H1 (cell line): ENCODE results near the gene MAPK4. TPM values are rescaled to one million over a fixed set of nuclear protein-coding genes. Genes with fewer than 3 reads are reported as not detected.
A peak's percentile ranks its signal among the peaks of the same experiment; 100 is the strongest.

ENCODE experiments used
- CTCF ChIA-PET: fragments of 300-600 bp; sonication (Branson Sonifier 250); formaldehyde crosslinking; loops from one replicate; lab custom pipeline; 2021; ENCODE audit not compliant: partially characterized antibody; lab: Charles Lee
- POLR2A ChIA-PET: fragments of 300-600 bp; sonication (Branson Sonifier 250); formaldehyde crosslinking; loops from one replicate; lab custom pipeline; 2021; ENCODE audit warnings: inconsistent platforms; ENCODE audit not compliant: partially characterized antibody; lab: Charles Lee
- DNase-seq, 2 experiments: peaks; one replicate each; pipeline versions ENCODE4 v3.0.0 to v3.0.0-alpha.2; 2010 to 2022; ENCODE audit warnings: low spot score in 2 of 2, low read depth in 1 of 2, mixed read lengths in 1 of 2
- FAIRE-seq: peaks from 2 replicates; lab custom pipeline; 2011; peaks lifted over from hg19 to GRCh38; lab: Jason Lieb, UNC
- H2AFZ ChIP-seq: 2 replicates; pipeline ENCODE4 v1.8.1; 2012; ENCODE audit warnings: low read length, inconsistent platforms
- H2AK5ac ChIP-seq: 2 replicates; pipeline ENCODE4 v1.6.1; 2013; ENCODE audit warnings: low read depth, low read length
- H2BK120ac ChIP-seq: replicated peaks from 2 replicates; pipeline ENCODE3; 2013; ENCODE audit warnings: low read depth, low read length, inconsistent platforms
- H2BK12ac ChIP-seq: 2 replicates; pipeline ENCODE4 v1.6.1; 2013; ENCODE audit warnings: low read depth, low read length
- H2BK15ac ChIP-seq: 2 replicates; pipeline ENCODE4 v1.6.1; 2013; ENCODE audit warnings: low read length
- H2BK20ac ChIP-seq: 2 replicates; pipeline ENCODE4 v1.6.1; 2013; ENCODE audit warnings: low read length
- H2BK5ac ChIP-seq: 2 replicates; pipeline ENCODE4 v1.6.1; 2013; ENCODE audit warnings: low read depth, low read length
- H3K14ac ChIP-seq: 2 replicates; pipeline ENCODE4 v1.6.1; 2013; ENCODE audit warnings: inconsistent platforms; ENCODE audit not compliant: insufficient read length
- H3K18ac ChIP-seq: 2 replicates; pipeline ENCODE4 v1.6.1; 2013; ENCODE audit warnings: low read length; ENCODE audit errors: extremely low read depth
- H3K23ac ChIP-seq: 2 replicates; pipeline ENCODE4 v1.6.1; 2013; ENCODE audit warnings: inconsistent platforms; ENCODE audit not compliant: insufficient read length
- H3K23me2 ChIP-seq: 2 replicates; pipeline ENCODE4 v1.6.1; 2013; ENCODE audit warnings: low read depth, low read length
- H3K27ac ChIP-seq: 2 replicates; pipeline ENCODE4 v1.6.1; 2011; ENCODE audit warnings: low read depth, low read length, inconsistent platforms
- H3K27me3 ChIP-seq, 4 experiments: replicated peaks in 1 of 4; 1 replicate in 1 of 4; 2 replicates in 3 of 4; pipeline versions ENCODE4 v1.6.1 to v1.8.1; 2011 to 2013; ENCODE audit warnings: low read length in 3 of 4, mild to moderate bottlenecking in 3 of 4, inconsistent platforms in 2 of 4, mixed read lengths in 2 of 4, moderate library complexity in 1 of 4; ENCODE audit not compliant: control insufficient read depth in 3 of 4, insufficient read depth in 3 of 4; ENCODE audit errors: extremely low read depth in 1 of 4
- H3K36me3 ChIP-seq, 4 experiments: 2 replicates each; pipeline versions ENCODE4 v1.6.1 to v1.8.1; 2011 to 2013; ENCODE audit warnings: mild to moderate bottlenecking in 4 of 4, low read length in 3 of 4, moderate library complexity in 2 of 4, control low read depth in 1 of 4, inconsistent platforms in 1 of 4; ENCODE audit not compliant: insufficient read depth in 4 of 4, control insufficient read depth in 2 of 4
- H3K4ac ChIP-seq: replicated peaks from 2 replicates; pipeline ENCODE3; 2013; ENCODE audit warnings: low read length, low read depth, mixed read lengths, inconsistent platforms; ENCODE audit not compliant: insufficient read length
- H3K4me1 ChIP-seq, 4 experiments: replicated peaks in 1 of 4; 1 replicate in 1 of 4; 2 replicates in 3 of 4; pipeline versions ENCODE4 v1.6.1 to v1.8.1; 2011 to 2013; ENCODE audit warnings: low read length in 3 of 4, inconsistent platforms in 2 of 4, mixed read lengths in 1 of 4; ENCODE audit not compliant: insufficient read depth in 4 of 4, control insufficient read depth in 3 of 4
- H3K4me2 ChIP-seq, 2 experiments: 2 replicates each; pipeline versions ENCODE4 v1.6.1 to v1.8.1; 2011 to 2013; ENCODE audit warnings: low read depth in 2 of 2, low read length in 2 of 2, control low read depth in 1 of 2, inconsistent platforms in 1 of 2, mild to moderate bottlenecking in 1 of 2; ENCODE audit not compliant: insufficient read depth in 1 of 2
- H3K4me3 ChIP-seq, 4 experiments: fragments of 200-600, 300-600 bp in 1 of 4; sonication (generic), shearing (Covaris generic), sonication (Bioruptor Twin) in 1 of 4; 2 replicates each; pipeline versions ENCODE4 v1.5.1 to v1.8.1; 2011 to 2016; ENCODE audit warnings: low read length in 4 of 4, low read depth in 3 of 4, control low read depth in 2 of 4, inconsistent platforms in 2 of 4, mild to moderate bottlenecking in 2 of 4, mixed read lengths in 1 of 4, moderate library complexity in 1 of 4; ENCODE audit not compliant: insufficient read depth in 2 of 4; ENCODE audit errors: extremely low read depth in 1 of 4
- H3K56ac ChIP-seq: replicated peaks from 2 replicates; pipeline ENCODE3; 2013; ENCODE audit warnings: low read depth, mild to moderate bottlenecking, mixed read lengths, low read length, inconsistent platforms; ENCODE audit not compliant: insufficient read length
- H3K79me1 ChIP-seq: 2 replicates; pipeline ENCODE4 v1.6.1; 2013; ENCODE audit warnings: low read depth, low read length, control low read depth
- H3K79me2 ChIP-seq, 2 experiments: 2 replicates each; pipeline versions ENCODE4 v1.6.1 to v1.8.1; 2012 to 2013; ENCODE audit warnings: low read length in 2 of 2, mild to moderate bottlenecking in 2 of 2, inconsistent platforms in 1 of 2; ENCODE audit not compliant: insufficient read depth in 2 of 2, control insufficient read depth in 1 of 2
- H3K9ac ChIP-seq, 4 experiments: replicated peaks in 1 of 4; 1 replicate in 1 of 4; 2 replicates in 3 of 4; pipeline versions ENCODE4 v1.6.1 to v1.8.1; 2011 to 2013; ENCODE audit warnings: low read depth in 3 of 4, low read length in 3 of 4, control low read depth in 2 of 4, mild to moderate bottlenecking in 2 of 4, moderate library complexity in 2 of 4, inconsistent platforms in 1 of 4; ENCODE audit errors: extremely low read depth in 1 of 4
- H3K9me3 ChIP-seq, 2 experiments: 2 replicates each; pipeline versions ENCODE4 v1.6.1 to v1.8.1; 2012 to 2013; ENCODE audit warnings: mild to moderate bottlenecking in 2 of 2, moderate library complexity in 2 of 2, control low read depth in 1 of 2, inconsistent platforms in 1 of 2, low read depth in 1 of 2, low read length in 1 of 2, mixed read lengths in 1 of 2; ENCODE audit not compliant: insufficient read depth in 2 of 2
- H4K20me1 ChIP-seq, 2 experiments: replicated peaks in 1 of 2; 2 replicates each; pipeline versions ENCODE3 to v1.8.1; 2011 to 2013; ENCODE audit warnings: inconsistent platforms in 2 of 2, low read length in 2 of 2, mild to moderate bottlenecking in 1 of 2; ENCODE audit not compliant: insufficient read depth in 2 of 2, control insufficient read depth in 1 of 2
- H4K5ac ChIP-seq: 2 replicates; pipeline ENCODE4 v1.6.1; 2013; ENCODE audit warnings: low read length, low read depth, mixed read lengths, inconsistent platforms; ENCODE audit not compliant: insufficient read length
- H4K8ac ChIP-seq: 2 replicates; pipeline ENCODE4 v1.8.0; 2013; ENCODE audit warnings: mild to moderate bottlenecking, moderate library complexity, low read length, inconsistent platforms; ENCODE audit not compliant: insufficient read depth; ENCODE audit errors: extremely low read depth
- H4K91ac ChIP-seq: replicated peaks from 2 replicates; pipeline ENCODE3; 2013; ENCODE audit warnings: low read length, mixed read lengths, inconsistent platforms; ENCODE audit not compliant: insufficient read length
- EGR1 ChIP-seq: IDR thresholded peaks from 2 replicates; pipeline ENCODE4 v1.6.1; 2011; ENCODE audit warnings: low read depth, low read length, borderline replicate concordance
- GTF2F1 ChIP-seq: IDR thresholded peaks from 2 replicates; pipeline ENCODE4 v1.6.1; 2012; ENCODE audit warnings: low read depth, low read length, improper control_type of control experiment, borderline replicate concordance
- WGBS, 2 experiments: shearing (Covaris generic) in 1 of 2; methylation state at CpG; one replicate each; pipeline versions ENCODE4 v1.1.6 to v1.1.7; 2013 to 2015; ENCODE audit warnings: low lambda C conversion rate in 2 of 2, mixed read lengths in 2 of 2, inconsistent platforms in 1 of 2, low coverage in 1 of 2, missing lambda C conversion rate in 1 of 2; ENCODE audit not compliant: insufficient replicate concordance in 2 of 2, insufficient coverage in 1 of 2, insufficient read length in 1 of 2; ENCODE audit errors: extremely low coverage in 1 of 2, missing lambda C conversion rate in 1 of 2; 5-methylcytosine and 5-hydroxymethylcytosine counted together
- polyA plus RNA-seq, 7 experiments: library from polyadenylated mRNA; depleted of rRNA in 3 of 7; stranded (reverse) in 5 of 7; unstranded in 2 of 7; fragments of >200 nt in 5 of 7; fragments of 200-250 nt in 2 of 7; gene quantifications; 1 replicate in 5 of 7; 2 replicates in 1 of 7; 4 replicates in 1 of 7; pipeline versions ENCODE4 v1.2.1 to v1.2.3, GENCODE V29; 2011 to 2013; ENCODE audit warnings: missing spikeins in 2 of 7, mixed read lengths in 2 of 7
- total RNA-seq: library from RNA; stranded (reverse); fragmentation: NEBNext Ultra II Directional; extraction: Animal tissue kit (Norgen Biotek cat#: 25700); gene quantifications from 2 replicates; pipeline ENCODE4 v1.2.1, GENCODE V29; 2021

Gene MAPK4
- total and polyA plus RNA-seq, 2 of the 8 experiments (the other 6 are each of a cell fraction or from before 2014, with no cell fraction given), result 3.2 to 3.7 TPM

GRCh38 chr18:50706199-50706598 lies 146.3 kb downstream of the MAPK4 start:
- H3K4me2 ChIP-seq, result no peak overlapping the region
- no peak for DNase-seq
- H4K5ac ChIP-seq, result no peak overlapping the region
- TF ChIP-seq EGR1, result peak; percentile 78
- no peak for TF ChIP-seq GTF2F1
- no peaks in the 10 kb centered on the region for H4K20me1 ChIP-seq
- H2BK5ac ChIP-seq, result no peak overlapping the region
- no peaks in the 10 kb centered on the region for H3K79me2 ChIP-seq
- H3K23me2 ChIP-seq, result no peaks in the 10 kb centered on the region
- no peaks in the 10 kb centered on the region for H3K36me3 ChIP-seq
- no peaks in the 10 kb centered on the region for H3K27me3 ChIP-seq
- H3K23ac ChIP-seq, result no peak overlapping the region
- H2AK5ac ChIP-seq, result no peak overlapping the region
- H3K9ac ChIP-seq, result no peak overlapping the region
- H3K27ac ChIP-seq, result no peak overlapping the region
- H3K79me1 ChIP-seq, result no peaks in the 10 kb centered on the region
- no peak overlapping the region for H4K91ac ChIP-seq
- H3K56ac ChIP-seq, result no peak overlapping the region
- H3K9me3 ChIP-seq, result no peaks in the 10 kb centered on the region
- no peak for FAIRE-seq
- H2BK15ac ChIP-seq, result no peak overlapping the region
- no peak overlapping the region for H4K8ac ChIP-seq
- no peak overlapping the region for H2BK120ac ChIP-seq
- ChIA-PET POLR2A (no interaction called here), CTCF (interaction anchor here (0.6 kb wide), 1 partner anchor 62 kb away, joined by 3 read pairs; no protein-coding TSS in a partner anchor)
- no peak overlapping the region for H2BK20ac ChIP-seq
- H2AFZ ChIP-seq, result no peak overlapping the region
- no peak overlapping the region for H2BK12ac ChIP-seq
- H3K14ac ChIP-seq, result no peak overlapping the region
- H3K4ac ChIP-seq, result no peak overlapping the region
- H3K4me3 ChIP-seq, result no peak overlapping the region
- no peak overlapping the region for H3K18ac ChIP-seq
- 69% methylated on average over 6 of the region's 6 CpGs; no CpG with 5 or more reads in 1 of the 2 experiments for WGBS, 2 experiments
- H3K4me1 ChIP-seq, result peaks cover 0 to 6% (median 2%) of the 10 kb centered on the region in 4 experiments; a peak in 2 of 7 replicates
